Tibial artery (tissue), 4 donors: ENCODE measurements around the gene CSF2.

Experiments used
- DNase-seq, 2 donors: peaks; one replicate each; pipeline ENCODE4 v3.0.0-alpha.2; 2019
- H3K27ac ChIP-seq, 2 donors: fragments of 200-600 bp; sonication (generic) in 1 of 2; 1 replicate in 1 of 2; 2 replicates in 1 of 2; pipeline ENCODE4 v1.5.1; 2018 to 2019; ENCODE audit warnings: mild to moderate bottlenecking in 1 of 2
- H3K27me3 ChIP-seq, 2 donors: fragments of 200-600 bp; sonication (generic) in 1 of 2; one replicate each; pipeline versions ENCODE4 v1.5.1 to v1.6.0; 2016 to 2019
- H3K36me3 ChIP-seq, 3 donors: fragments of 200-600 bp; sonication (generic) in 2 of 3; one replicate each; pipeline ENCODE4 v1.5.1; 2016 to 2019; ENCODE audit warnings: mild to moderate bottlenecking in 2 of 3
- H3K4me1 ChIP-seq, 4 donors: fragments of 200-600 bp; sonication (generic) in 2 of 4; 1 replicate in 3 of 4; 2 replicates in 1 of 4; pipeline ENCODE4 v1.5.1; 2016 to 2019
- H3K4me3 ChIP-seq, 2 donors: fragments of 200-600 bp; sonication (generic) in 1 of 2; 1 replicate in 1 of 2; 2 replicates in 1 of 2; pipeline ENCODE4 v1.5.1; 2018 to 2019; ENCODE audit warnings: mild to moderate bottlenecking in 2 of 2
- H3K9me3 ChIP-seq, 3 donors: fragments of 200-600 bp; sonication (generic) in 1 of 3; one replicate each; pipeline ENCODE4 v1.5.1; 2016 to 2019
- intact Hi-C: fragments of 100-400 bp; cut with DNase I; formaldehyde crosslinking; loops from one replicate; pipeline ENCODE4 v1.15.0; 2023; ENCODE audit warnings: low total_unique reads
- TF ChIP-seq, protein P1 (sequence below), 2 experiments: fragments of 200-600 bp in 1 of 2; fragments of 450-650 bp in 1 of 2; IDR thresholded peaks; one replicate each; pipeline ENCODE4 v1.5.1; 2017 to 2019; ENCODE audit warnings: antibody characterized with exemption in 2 of 2, mild to moderate bottlenecking in 1 of 2, moderate library complexity in 1 of 2

CSF2 gene

DNA sequence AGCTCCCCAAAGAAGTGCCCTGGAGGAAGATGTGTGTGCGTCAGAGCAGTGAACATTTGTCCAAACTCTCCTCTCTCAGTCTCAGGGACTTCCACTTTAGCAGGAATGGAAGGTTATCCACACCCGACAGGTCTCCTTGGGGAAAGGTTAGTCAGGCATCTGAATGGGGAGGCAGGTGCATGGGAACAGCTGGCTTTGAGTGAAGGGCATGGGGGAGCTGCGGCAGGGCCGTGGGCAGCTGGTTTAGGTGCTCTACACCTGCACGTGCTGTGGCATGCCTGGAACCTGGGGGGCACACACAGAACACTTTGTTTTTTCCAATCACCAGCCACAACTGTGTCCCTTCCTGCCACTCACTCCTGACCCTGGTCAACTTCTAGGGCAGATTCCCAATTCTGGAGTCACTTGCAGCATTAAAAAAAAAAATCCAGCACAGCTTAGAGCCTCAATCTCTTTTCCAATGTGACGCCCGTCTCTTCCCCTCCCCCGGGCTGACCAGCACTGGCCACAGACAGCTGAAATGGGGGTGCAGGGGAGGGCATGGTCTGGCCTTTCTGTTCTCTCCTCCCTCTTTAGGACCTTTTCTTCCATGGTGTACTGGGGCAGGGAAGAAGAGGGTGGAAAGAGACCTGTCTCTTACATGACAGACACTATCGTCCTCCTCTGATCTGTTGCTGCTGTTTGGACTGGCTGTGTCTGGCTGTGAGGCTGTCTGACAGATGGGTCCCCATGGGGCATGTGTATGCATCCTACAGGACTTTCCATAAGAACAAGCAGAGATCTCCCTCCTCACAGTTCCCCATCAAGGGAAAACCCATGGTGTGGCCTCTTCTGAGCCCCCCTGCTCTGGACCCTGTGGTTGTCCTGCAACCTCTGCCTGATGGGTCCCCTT is 22.7 kb upstream of the CSF2 start:
- Histone ChIP-seq H3K4me3 (no peak overlapping the region), H3K9me3 (no peaks in the 10 kb centered on the region), H3K27ac (no peak overlapping the region), H3K36me3 (no peaks in the 10 kb centered on the region), H3K27me3 (peaks cover 0 to 7% of the 10 kb centered on the region in 2 donors), H3K4me1 (no peaks in the 10 kb centered on the region)
- TF ChIP-seq, protein P1, sequence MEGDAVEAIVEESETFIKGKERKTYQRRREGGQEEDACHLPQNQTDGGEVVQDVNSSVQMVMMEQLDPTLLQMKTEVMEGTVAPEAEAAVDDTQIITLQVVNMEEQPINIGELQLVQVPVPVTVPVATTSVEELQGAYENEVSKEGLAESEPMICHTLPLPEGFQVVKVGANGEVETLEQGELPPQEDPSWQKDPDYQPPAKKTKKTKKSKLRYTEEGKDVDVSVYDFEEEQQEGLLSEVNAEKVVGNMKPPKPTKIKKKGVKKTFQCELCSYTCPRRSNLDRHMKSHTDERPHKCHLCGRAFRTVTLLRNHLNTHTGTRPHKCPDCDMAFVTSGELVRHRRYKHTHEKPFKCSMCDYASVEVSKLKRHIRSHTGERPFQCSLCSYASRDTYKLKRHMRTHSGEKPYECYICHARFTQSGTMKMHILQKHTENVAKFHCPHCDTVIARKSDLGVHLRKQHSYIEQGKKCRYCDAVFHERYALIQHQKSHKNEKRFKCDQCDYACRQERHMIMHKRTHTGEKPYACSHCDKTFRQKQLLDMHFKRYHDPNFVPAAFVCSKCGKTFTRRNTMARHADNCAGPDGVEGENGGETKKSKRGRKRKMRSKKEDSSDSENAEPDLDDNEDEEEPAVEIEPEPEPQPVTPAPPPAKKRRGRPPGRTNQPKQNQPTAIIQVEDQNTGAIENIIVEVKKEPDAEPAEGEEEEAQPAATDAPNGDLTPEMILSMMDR (IDR thresholded peaks at IDR 0.05): no peak
- intact Hi-C loops: no loop called here
- DNase-seq: no peak

DNA sequence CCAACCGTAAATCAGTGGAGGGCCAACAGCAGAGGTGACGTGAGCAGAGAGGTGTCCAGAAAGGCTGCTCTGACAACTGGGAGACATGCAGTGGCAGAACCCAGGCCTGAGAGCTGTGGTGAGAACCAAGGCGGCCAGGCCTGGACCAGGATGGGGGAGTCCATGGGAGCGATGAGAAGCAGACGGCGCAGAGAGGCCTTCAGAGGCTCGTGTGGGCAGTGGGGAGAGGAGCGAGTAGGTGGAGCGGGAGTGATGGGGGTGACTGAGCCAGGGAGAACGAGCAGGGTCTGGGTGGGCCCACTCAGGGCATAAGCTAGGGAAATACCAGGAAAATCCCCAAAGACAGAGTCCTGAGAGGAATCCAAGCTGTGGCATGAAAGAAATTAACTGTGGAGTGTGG is 21.1 kb upstream of the CSF2 start:
- H3K4me1 ChIP-seq: no peaks in the 10 kb centered on the region
- peaks cover 0 to 7% of the 10 kb centered on the region in 2 donors for H3K27me3 ChIP-seq
- H3K27ac ChIP-seq: no peak overlapping the region
- H3K9me3 ChIP-seq: no peaks in the 10 kb centered on the region
- H3K4me3 ChIP-seq: no peak overlapping the region
- peak in 1 of 2 donors; percentile 49 for DNase-seq
- intact Hi-C loops: no loop called here
- TF ChIP-seq, protein P1 (IDR thresholded peaks at IDR 0.05): no peak
- H3K36me3 ChIP-seq: no peaks in the 10 kb centered on the region

DNA sequence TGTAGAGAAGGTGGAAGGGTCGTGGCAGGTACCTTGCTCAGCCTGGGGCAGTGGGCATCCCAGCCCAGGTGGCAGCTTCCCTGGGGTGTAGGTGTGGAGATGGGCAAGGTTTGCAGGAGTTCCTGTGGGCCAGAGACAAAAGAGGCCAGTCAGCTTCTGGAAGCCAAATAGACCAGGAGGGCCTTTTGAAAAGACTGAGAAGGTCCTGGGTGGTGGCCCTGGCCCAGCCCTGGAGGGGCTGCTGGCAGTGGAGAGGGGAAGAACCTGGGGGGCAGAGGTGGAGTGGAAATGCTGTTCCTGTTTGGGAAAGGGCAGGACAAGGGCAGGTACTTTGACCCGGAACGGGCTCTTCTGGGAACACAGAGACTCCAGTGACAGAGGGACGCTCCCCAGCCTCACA is 20.1 kb upstream of the CSF2 start:
- no peak overlapping the region for H3K27ac ChIP-seq
- no peaks in the 10 kb centered on the region for H3K36me3 ChIP-seq
- no peak for DNase-seq
- H3K4me3 ChIP-seq: no peak overlapping the region
- H3K27me3 ChIP-seq: peaks cover 0 to 7% of the 10 kb centered on the region in 2 donors
- H3K4me1 ChIP-seq: no peaks in the 10 kb centered on the region
- intact Hi-C loops: no loop called here
- TF ChIP-seq, protein P1 (IDR thresholded peaks at IDR 0.05): no peak
- H3K9me3 ChIP-seq: no peaks in the 10 kb centered on the region

DNA sequence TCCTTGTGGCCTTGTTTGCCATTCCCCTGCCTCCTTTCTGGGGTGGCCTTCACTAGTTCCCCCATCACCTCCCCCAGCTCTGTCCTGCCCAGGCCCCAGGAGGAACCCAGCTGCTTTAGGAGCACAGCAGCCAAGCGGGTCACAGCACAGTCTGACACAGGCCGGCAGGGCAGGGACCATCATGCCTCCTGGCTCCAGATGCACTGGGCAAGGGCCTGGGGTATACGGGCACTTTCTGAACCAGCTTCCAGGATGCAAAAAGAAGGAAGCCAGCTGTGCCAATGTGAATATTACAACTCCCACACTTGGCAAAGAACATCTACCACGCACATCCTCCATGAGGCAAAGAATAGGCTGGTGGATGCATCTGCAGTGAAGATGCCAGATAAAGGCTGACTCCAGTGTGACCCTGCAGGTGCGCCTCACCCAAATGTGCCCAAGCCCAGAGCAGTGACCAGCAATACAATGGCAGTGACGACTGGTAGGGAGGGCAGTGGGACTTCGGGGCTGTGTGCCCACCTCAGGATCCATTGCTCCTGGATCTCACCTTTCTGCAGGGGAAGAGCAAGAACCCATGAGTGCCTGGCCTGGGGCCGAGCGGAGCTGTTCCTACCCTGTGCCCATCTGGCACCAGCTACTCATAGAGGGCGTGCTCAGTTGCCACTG is 19.4 kb upstream of the CSF2 start:
- Histone ChIP-seq H3K9me3 (no peaks in the 10 kb centered on the region), H3K4me3 (no peak overlapping the region), H3K4me1 (no peaks in the 10 kb centered on the region), H3K27ac (no peak overlapping the region), H3K36me3 (no peaks in the 10 kb centered on the region), H3K27me3 (peaks cover 0 to 7% of the 10 kb centered on the region in 2 donors)
- peak in 1 of 2 donors; percentile 54 for DNase-seq
- intact Hi-C loops: no loop called here
- TF ChIP-seq, protein P1 (IDR thresholded peaks at IDR 0.05): no peak

DNA sequence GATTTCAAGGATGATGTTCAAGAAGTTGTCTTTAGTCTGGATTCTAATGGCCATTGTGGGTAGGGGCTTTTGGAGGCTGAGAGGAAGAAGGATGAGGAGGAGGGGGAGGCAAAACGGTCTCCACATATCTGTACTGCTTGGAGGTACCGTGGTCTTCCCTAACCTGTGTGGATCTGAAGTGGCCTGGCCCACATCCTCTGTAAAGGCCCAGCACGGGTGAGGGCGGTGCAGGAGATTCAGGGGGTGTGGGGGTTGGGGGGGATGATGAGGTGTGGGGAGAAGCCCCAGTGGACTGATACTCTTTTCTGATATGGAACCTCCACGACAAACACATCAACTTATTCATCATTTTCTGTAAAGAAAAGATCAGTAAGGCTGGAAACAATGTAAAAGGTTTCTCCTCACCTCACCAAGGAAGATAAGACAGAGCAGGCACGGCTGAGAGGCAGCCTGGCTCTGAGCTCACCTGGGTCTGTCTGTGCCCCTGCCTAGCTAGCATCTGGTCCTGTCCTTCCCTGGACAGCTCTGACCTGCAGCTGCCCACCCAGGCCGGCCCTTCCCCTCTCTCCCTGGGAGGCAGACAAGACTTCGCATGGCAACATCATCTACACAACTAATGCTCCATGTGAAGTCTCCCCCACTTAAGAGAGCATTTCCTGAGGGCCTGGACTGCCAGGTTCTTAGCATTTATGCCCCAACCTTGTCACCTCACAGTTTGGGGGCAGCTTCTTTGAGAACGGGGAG is 18.7 kb upstream of the CSF2 start:
- H3K27me3 ChIP-seq: peaks cover 0 to 7% of the 10 kb centered on the region in 2 donors
- DNase-seq: no peak
- intact Hi-C loops: no loop called here

More for the DNA sequence above, 18.7 kb upstream of the CSF2 start:
- Histone ChIP-seq H3K9me3 (no peaks in the 10 kb centered on the region), H3K4me3 (no peak overlapping the region), H3K4me1 (no peaks in the 10 kb centered on the region), H3K27ac (no peak overlapping the region), H3K36me3 (no peaks in the 10 kb centered on the region)
- TF ChIP-seq, protein P1 (IDR thresholded peaks at IDR 0.05): no peak
